ENCODE data around the gene SNED1. TPM values are rescaled to one million over a fixed set of nuclear protein-coding genes. Genes with fewer than 3 reads are reported as not detected.

Gene SNED1
- total RNA-seq, 2 experiments from 2014 or later: 2.8 to 13.6 TPM

GRCh38 chr2:241052677-241053360 is 54.4 kb downstream of the SNED1 start:
- intact Hi-C loops (cut with micrococcal nuclease; ENCODE audit: unreplicated experiment): no loop called here
- BruUV-seq (replicated peaks): no TSS peak
- Histone ChIP-seq H3K9me2 (ENCODE audit: insufficient read depth, low read length) (no peaks in the 10 kb centered on the region), H3K9me3 (ENCODE audit: low read length) (no peaks in the 10 kb centered on the region), H3K27ac (ENCODE audit: low read depth, low read length, poor library complexity, severe bottlenecking) (no peak overlapping the region), H3K79me2 (ENCODE audit: insufficient read depth, low read depth, low read length) (no peaks in the 10 kb centered on the region), H3K4me3 (ENCODE audit: low read depth, low read length, poor library complexity, severe bottlenecking) (no peak overlapping the region), H4K20me1 (ENCODE audit: insufficient read depth, low read length) (no peaks in the 10 kb centered on the region), H2AFZ (ENCODE audit: low read length) (no peak overlapping the region), H3K4me2 (ENCODE audit: low read length) (no peak overlapping the region), H3K4me1 (ENCODE audit: insufficient read depth, low read length, poor library complexity, severe bottlenecking) (peaks cover 4% of the 10 kb centered on the region), H3K36me3 (ENCODE audit: insufficient read depth, low read length) (no peaks in the 10 kb centered on the region)
- TF ChIP-seq CTCF (conservative IDR thresholded peaks at IDR 0.05; ENCODE audit: low read length) (no peak), EZH2phosphoT487 (IDR thresholded peaks at IDR 0.05; ENCODE audit: borderline replicate concordance, low read depth, low read length) (no peak)
- DNase-seq (ENCODE audit: low spot score): no peak
- POLR2A ChIA-PET: no interaction called here
- CTCF ChIA-PET (ENCODE audit: unreplicated experiment): no interaction called here

DNA sequence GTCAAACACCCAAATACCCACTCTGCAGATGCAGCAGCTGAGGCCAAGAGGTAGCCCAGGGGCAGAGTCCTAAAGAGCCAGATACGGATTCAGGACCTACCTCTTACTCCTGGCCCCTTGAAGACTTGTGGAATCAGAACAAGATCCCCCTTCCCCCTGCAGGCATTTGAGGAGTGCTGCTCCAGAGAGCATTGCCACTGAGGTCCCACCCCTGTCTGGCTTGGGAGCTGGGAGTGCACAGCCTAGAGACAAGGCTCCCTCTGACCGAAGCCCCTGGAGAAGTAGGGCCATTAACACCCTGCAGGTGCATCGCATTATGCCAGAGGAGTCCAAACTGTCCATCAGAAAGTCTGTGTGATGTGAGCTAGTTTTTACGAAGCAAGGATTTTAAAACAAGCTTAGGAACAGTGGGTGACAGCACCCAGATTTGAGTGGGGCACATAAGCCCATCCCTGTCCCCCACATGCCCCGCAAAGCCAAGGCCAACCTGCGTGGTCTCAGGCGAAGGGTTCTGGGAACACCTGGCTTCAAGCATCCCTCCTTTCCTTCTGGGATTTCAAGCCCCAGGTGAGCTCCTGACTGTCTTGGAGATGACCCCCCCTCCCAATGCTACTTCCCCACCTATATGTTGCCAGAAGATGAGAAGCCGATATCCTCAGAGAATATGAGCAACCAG is 55.3 kb downstream of the SNED1 start:
- H2AFZ ChIP-seq (ENCODE audit: low read length): no peak overlapping the region
- TF ChIP-seq CTCF (conservative IDR thresholded peaks at IDR 0.05; ENCODE audit: low read length) (no peak), EZH2phosphoT487 (IDR thresholded peaks at IDR 0.05; ENCODE audit: borderline replicate concordance, low read depth, low read length) (no peak)
- H3K27ac ChIP-seq (ENCODE audit: low read depth, low read length, poor library complexity, severe bottlenecking): no peak overlapping the region
- H3K9me3 ChIP-seq (ENCODE audit: low read length): no peaks in the 10 kb centered on the region
- intact Hi-C loops (cut with micrococcal nuclease; ENCODE audit: unreplicated experiment): no loop called here
- H3K4me3 ChIP-seq (ENCODE audit: low read depth, low read length, poor library complexity, severe bottlenecking): no peak overlapping the region
- no peak overlapping the region for H3K4me2 ChIP-seq (ENCODE audit: low read length)
- POLR2A ChIA-PET: no interaction called here
- CTCF ChIA-PET (ENCODE audit: unreplicated experiment): no interaction called here
- no TSS peak for BruUV-seq (replicated peaks)
- no peaks in the 10 kb centered on the region for H4K20me1 ChIP-seq (ENCODE audit: insufficient read depth, low read length)
- H3K36me3 ChIP-seq (ENCODE audit: insufficient read depth, low read length): no peaks in the 10 kb centered on the region
- no peaks in the 10 kb centered on the region for H3K79me2 ChIP-seq (ENCODE audit: insufficient read depth, low read depth, low read length)
- no peak for DNase-seq (ENCODE audit: low spot score)
- H3K4me1 ChIP-seq (ENCODE audit: insufficient read depth, low read length, poor library complexity, severe bottlenecking): peaks cover 4% of the 10 kb centered on the region
- no peaks in the 10 kb centered on the region for H3K9me2 ChIP-seq (ENCODE audit: insufficient read depth, low read length)

GRCh38 chr2:241061275-241061674 is 62.9 kb downstream of the SNED1 start:
- TF ChIP-seq EZH2phosphoT487 (IDR thresholded peaks at IDR 0.05; ENCODE audit: borderline replicate concordance, low read depth, low read length) (no peak), CTCF (conservative IDR thresholded peaks at IDR 0.05; ENCODE audit: low read length) (no peak)
- Histone ChIP-seq H3K27ac (ENCODE audit: low read depth, low read length, poor library complexity, severe bottlenecking) (no peak overlapping the region), H3K4me2 (ENCODE audit: low read length) (no peak overlapping the region), H3K4me1 (ENCODE audit: insufficient read depth, low read length, poor library complexity, severe bottlenecking) (no peaks in the 10 kb centered on the region), H3K36me3 (ENCODE audit: insufficient read depth, low read length) (no peaks in the 10 kb centered on the region), H3K4me3 (ENCODE audit: low read depth, low read length, poor library complexity, severe bottlenecking) (no peak overlapping the region), H4K20me1 (ENCODE audit: insufficient read depth, low read length) (no peaks in the 10 kb centered on the region), H3K79me2 (ENCODE audit: insufficient read depth, low read depth, low read length) (no peaks in the 10 kb centered on the region), H2AFZ (ENCODE audit: low read length) (no peak overlapping the region), H3K9me3 (ENCODE audit: low read length) (no peaks in the 10 kb centered on the region), H3K9me2 (ENCODE audit: insufficient read depth, low read length) (no peaks in the 10 kb centered on the region)
- ChIA-PET POLR2A (no interaction called here), CTCF (ENCODE audit: unreplicated experiment) (no interaction called here)
- intact Hi-C loops (cut with micrococcal nuclease; ENCODE audit: unreplicated experiment): no loop called here
- no TSS peak for BruUV-seq (replicated peaks)
- DNase-seq (ENCODE audit: low spot score): no peak

Measured in OCI-LY7 (cell line).